Endothelial cell of umbilical vein (primary cell): ENCODE data around the gene HOXD10. TPM values are rescaled to one million over a fixed set of nuclear protein-coding genes. Genes with fewer than 3 reads are reported as not detected.

Experiments
- BruUV-seq: library from RNA; stranded (reverse); fragments of 400-500 nt; replicated peaks from 2 replicates; lab custom pipeline; 2021; lab: Mats Ljungman, UMichigan
- CTCF ChIA-PET: fragments of 300-600, 350-600 bp; sonication (Branson Sonifier 250); formaldehyde crosslinking; loops from one replicate; lab custom pipeline; 2021; ENCODE audit warnings: antibody characterized with exemption, inconsistent platforms; lab: Charles Lee
- POLR2A ChIA-PET: fragments of 300-600, 350-600 bp; sonication (Branson Sonifier 250); formaldehyde crosslinking; loops from one replicate; lab custom pipeline; 2021; ENCODE audit warnings: antibody characterized with exemption, inconsistent platforms; lab: Charles Lee
- DNase-seq: peaks from one replicate; pipeline ENCODE4 v3.0.0-alpha.2; 2011; ENCODE audit warnings: low read depth, low spot score
- FAIRE-seq: peaks from 2 replicates; lab custom pipeline; 2011; peaks lifted over from hg19 to GRCh38; lab: Jason Lieb, UNC
- H2AFZ ChIP-seq: 2 replicates; pipeline ENCODE4 v1.6.0; 2012; ENCODE audit warnings: low read depth, low read length, control low read depth, inconsistent platforms
- H3K27ac ChIP-seq: 2 replicates; pipeline ENCODE4 v1.5.1; 2011; ENCODE audit warnings: low read depth, mild to moderate bottlenecking, control low read depth, low read length, moderate library complexity; ENCODE audit not compliant: insufficient read depth
- H3K27me3 ChIP-seq, 2 experiments: 2 replicates each; pipeline versions ENCODE4 v1.6.0 to v1.6.1; 2011; ENCODE audit warnings: low read length in 2 of 2, mixed read lengths in 1 of 2; ENCODE audit not compliant: control insufficient read depth in 2 of 2, insufficient read depth in 2 of 2
- H3K36me3 ChIP-seq, 2 experiments: 2 replicates in 1 of 2; 3 replicates in 1 of 2; pipeline ENCODE4 v1.5.1; 2011; ENCODE audit warnings: low read length in 2 of 2, mild to moderate bottlenecking in 1 of 2, moderate library complexity in 1 of 2; ENCODE audit not compliant: control insufficient read depth in 2 of 2, insufficient read depth in 2 of 2; ENCODE audit errors: extremely low read depth in 1 of 2
- H3K4me1 ChIP-seq: 3 replicates; pipeline ENCODE4 v1.5.1; 2011; ENCODE audit warnings: mild to moderate bottlenecking, low read length; ENCODE audit not compliant: control insufficient read depth, insufficient read depth; ENCODE audit errors: extremely low read depth
- H3K4me2 ChIP-seq: 2 replicates; pipeline ENCODE4 v1.6.1; 2011; ENCODE audit warnings: low read length, control low read depth, mixed read lengths; ENCODE audit not compliant: insufficient read depth
- H3K4me3 ChIP-seq, 3 experiments: fragments of 200-600 bp in 1 of 3; sonication (generic), shearing (Covaris generic) in 1 of 3; replicated peaks in 1 of 3; 2 replicates each; pipeline ENCODE4 v1.5.1; 2011 to 2016; ENCODE audit warnings: control low read depth in 3 of 3, low read length in 3 of 3, mild to moderate bottlenecking in 2 of 3, inconsistent platforms in 1 of 3, low read depth in 1 of 3, moderate library complexity in 1 of 3; ENCODE audit not compliant: insufficient read depth in 1 of 3
- H3K79me2 ChIP-seq: 2 replicates; pipeline ENCODE4 v1.6.0; 2012; ENCODE audit warnings: low read length, inconsistent platforms; ENCODE audit not compliant: control insufficient read depth, insufficient read depth
- H3K9ac ChIP-seq: replicated peaks from 2 replicates; pipeline ENCODE3; 2011; ENCODE audit warnings: low read length, control low read depth; ENCODE audit not compliant: insufficient read depth; ENCODE audit errors: extremely low read depth
- H3K9me1 ChIP-seq: replicated peaks from 3 replicates; pipeline ENCODE4 v1.6.0; 2011; ENCODE audit warnings: mild to moderate bottlenecking, low read length; ENCODE audit not compliant: control insufficient read depth, insufficient read depth; ENCODE audit errors: extremely low read depth
- H3K9me3 ChIP-seq: replicated peaks from 2 replicates; pipeline ENCODE4 v1.5.1; 2012; ENCODE audit warnings: low read length, inconsistent platforms; ENCODE audit not compliant: control insufficient read depth, insufficient read depth
- H4K20me1 ChIP-seq: replicated peaks from 2 replicates; pipeline ENCODE3; 2011; ENCODE audit warnings: mild to moderate bottlenecking, low read length; ENCODE audit not compliant: control insufficient read depth, insufficient read depth; ENCODE audit errors: extremely low read depth
- EZH2 ChIP-seq: IDR thresholded peaks from 2 replicates; pipeline ENCODE4 v1.6.1; 2012; ENCODE audit warnings: borderline replicate concordance, low read depth, mild to moderate bottlenecking, moderate library complexity, low read length, inconsistent platforms; ENCODE audit not compliant: severe bottlenecking
- GATA2 ChIP-seq: IDR thresholded peaks from 2 replicates; pipeline ENCODE4 v1.7.0; 2011; ENCODE audit warnings: low read depth, mild to moderate bottlenecking, moderate library complexity, mixed read lengths, low read length; ENCODE audit not compliant: insufficient read length, insufficient read depth
- JUN ChIP-seq: IDR thresholded peaks from 2 replicates; pipeline ENCODE4 v1.6.1; 2011; ENCODE audit warnings: borderline replicate concordance, low read depth; ENCODE audit not compliant: insufficient read length, insufficient read depth
- MYC ChIP-seq: IDR thresholded peaks from one replicate; pipeline ENCODE4 v1.6.1; 2011; ENCODE audit warnings: mild to moderate bottlenecking, low read depth, low read length
- POLR2A ChIP-seq: IDR thresholded peaks from 2 replicates; pipeline ENCODE4 v1.6.1; 2012; ENCODE audit warnings: low read depth, mild to moderate bottlenecking, control low read depth, low read length
- dilution Hi-C: fragments of 300-500 bp; cut with MboI; formaldehyde crosslinking; loops from one replicate; pipeline ENCODE4 v1.15.0; 2019; ENCODE audit warnings: low sequenced_read_pairs; ENCODE audit not compliant: extremely low pct_ligation_motif_present
- intact Hi-C: fragments of 100-400 bp; cut with micrococcal nuclease; formaldehyde crosslinking; loops from one replicate; pipeline ENCODE4 v1.10.0; 2022
- polyA plus RNA-seq, 4 experiments: library from polyadenylated mRNA; depleted of rRNA in 3 of 4; stranded (reverse) in 3 of 4; unstranded in 1 of 4; fragments of >200 nt; gene quantifications; 2 replicates each; pipeline versions ENCODE4 v1.2.1 to v1.2.3, GENCODE V29; 2011 to 2012; ENCODE audit warnings: missing spikeins in 1 of 4
- total RNA-seq: library from RNA; stranded (reverse); gene quantifications from 2 replicates; pipeline ENCODE4 v1.2.3, GENCODE V29; 2021
- TF ChIP-seq, protein P1 (sequence below), 2 donors: IDR thresholded peaks; 1 replicate in 1 of 2; 2 replicates in 1 of 2; pipeline ENCODE4 v1.5.1; 2011; ENCODE audit warnings: low read length in 2 of 2, mild to moderate bottlenecking in 2 of 2, moderate library complexity in 2 of 2, control low read depth in 1 of 2, inconsistent platforms in 1 of 2, low read depth in 1 of 2; ENCODE audit not compliant: insufficient read depth in 1 of 2; ENCODE audit errors: extremely low read depth in 1 of 2

The HOXD10 gene
- total and polyA plus RNA-seq, 2 donors (not counting 3 experiments of a cell fraction or from before 2014, with no cell fraction given), result not detected

- H3K27ac ChIP-seq, result no peak overlapping the region
- no peaks in the 10 kb centered on the region for H4K20me1 ChIP-seq
- intact Hi-C loops, result no loop called here
- no peak for FAIRE-seq
- ChIA-PET CTCF (interaction anchor here (1.3 kb wide), 1 partner anchor 297 kb away, joined by 6 read pairs; no protein-coding TSS in a partner anchor), POLR2A (no interaction called here)
- no peak for DNase-seq
- H3K4me2 ChIP-seq, result no peak overlapping the region
- H3K4me1 ChIP-seq, result no peaks in the 10 kb centered on the region
- no peak overlapping the region for H3K4me3 ChIP-seq
- no peaks in the 10 kb centered on the region for H3K79me2 ChIP-seq
- H3K9me1 ChIP-seq, result no peaks in the 10 kb centered on the region
- H3K9me3 ChIP-seq, result no peaks in the 10 kb centered on the region
- H3K36me3 ChIP-seq, result peaks cover 0 to 6% of the 10 kb centered on the region in 2 experiments
- BruUV-seq, result no TSS peak
- H3K27me3 ChIP-seq, result no peaks in the 10 kb centered on the region
- H2AFZ ChIP-seq, result no peak overlapping the region
- no peak overlapping the region for H3K9ac ChIP-seq
- TF ChIP-seq, protein P1, sequence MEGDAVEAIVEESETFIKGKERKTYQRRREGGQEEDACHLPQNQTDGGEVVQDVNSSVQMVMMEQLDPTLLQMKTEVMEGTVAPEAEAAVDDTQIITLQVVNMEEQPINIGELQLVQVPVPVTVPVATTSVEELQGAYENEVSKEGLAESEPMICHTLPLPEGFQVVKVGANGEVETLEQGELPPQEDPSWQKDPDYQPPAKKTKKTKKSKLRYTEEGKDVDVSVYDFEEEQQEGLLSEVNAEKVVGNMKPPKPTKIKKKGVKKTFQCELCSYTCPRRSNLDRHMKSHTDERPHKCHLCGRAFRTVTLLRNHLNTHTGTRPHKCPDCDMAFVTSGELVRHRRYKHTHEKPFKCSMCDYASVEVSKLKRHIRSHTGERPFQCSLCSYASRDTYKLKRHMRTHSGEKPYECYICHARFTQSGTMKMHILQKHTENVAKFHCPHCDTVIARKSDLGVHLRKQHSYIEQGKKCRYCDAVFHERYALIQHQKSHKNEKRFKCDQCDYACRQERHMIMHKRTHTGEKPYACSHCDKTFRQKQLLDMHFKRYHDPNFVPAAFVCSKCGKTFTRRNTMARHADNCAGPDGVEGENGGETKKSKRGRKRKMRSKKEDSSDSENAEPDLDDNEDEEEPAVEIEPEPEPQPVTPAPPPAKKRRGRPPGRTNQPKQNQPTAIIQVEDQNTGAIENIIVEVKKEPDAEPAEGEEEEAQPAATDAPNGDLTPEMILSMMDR (IDR thresholded peaks at IDR 0.05; ENCODE audit: extremely low read depth in 1 of 2, insufficient read depth in 1 of 2, low read depth in 1 of 2, low read length in 2 of 2), result no peak
- TF ChIP-seq EZH2 (no peak), MYC (no peak)
- dilution Hi-C loops, result no loop called here
These were observed 41.6 kb downstream of the HOXD10 start for GRCh38 chr2:176158186-176158591.

- Histone ChIP-seq H4K20me1 (no peaks in the 10 kb centered on the region), H3K36me3 (peaks cover 0 to 6% of the 10 kb centered on the region in 2 experiments), H2AFZ (no peak overlapping the region), H3K27ac (no peak overlapping the region), H3K4me3 (no peak overlapping the region), H3K4me1 (no peaks in the 10 kb centered on the region), H3K4me2 (no peak overlapping the region), H3K9ac (no peak overlapping the region), H3K9me1 (no peaks in the 10 kb centered on the region), H3K27me3 (peaks cover 1 to 2% of the 10 kb centered on the region in 2 experiments), H3K79me2 (no peaks in the 10 kb centered on the region), H3K9me3 (no peaks in the 10 kb centered on the region)
- POLR2A ChIA-PET, result no interaction called here
- dilution Hi-C loops, result no loop called here
- CTCF ChIA-PET, result interaction anchor here (3.4 kb wide), 1 partner anchor 395 kb away, joined by 14 read pairs; no protein-coding TSS in a partner anchor
- BruUV-seq, result no TSS peak
- FAIRE-seq (no peak), DNase-seq (no peak)
- intact Hi-C loops, result no loop called here
- TF ChIP-seq GATA2 (no peak), POLR2A (no peak), JUN (no peak)
These were observed 42.5 kb downstream of the HOXD10 start for GRCh38 chr2:176158855-176159662.
